ENCODE data around the gene RECQL. TPM values are rescaled to one million over a fixed set of nuclear protein-coding genes. Genes with fewer than 3 reads are reported as not detected.
A peak's percentile ranks its signal among the peaks of the same experiment; 100 is the strongest.

The RECQL gene
- total RNA-seq, 2 donors from 2014 or later: 39.8 to 66.5 TPM

DNA sequence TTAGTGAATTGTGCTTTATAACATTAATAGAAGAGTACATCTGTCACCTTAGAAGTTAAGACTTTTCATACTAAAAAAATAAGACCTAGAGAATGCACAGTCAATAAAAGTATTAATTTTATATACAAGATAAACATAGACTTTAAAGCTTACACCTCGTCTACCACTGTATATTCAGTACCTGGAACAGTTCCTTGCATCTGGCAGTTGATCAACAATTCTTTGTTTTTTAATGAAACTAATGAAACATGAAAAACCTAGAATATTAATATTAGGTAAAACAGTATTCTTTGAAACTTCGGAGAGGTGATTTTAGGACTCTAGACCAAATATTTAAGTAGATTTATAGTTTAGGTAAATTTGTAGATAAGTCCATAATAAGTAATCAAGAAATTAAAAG, 4.5 kb upstream of the RECQL start:
- H3K4me3 Mint-ChIP-seq: no peak overlapping the region
- H3K9me3 ChIP-seq (ENCODE audit: control insufficient read depth, low read length): no peaks in the 10 kb centered on the region
- H3K4me3 ChIP-seq (ENCODE audit: low read length): no peak overlapping the region
- no peak overlapping the region for H3K9ac ChIP-seq (ENCODE audit: extremely low read depth, low read length, poor library complexity, severe bottlenecking)
- H3K27me3 ChIP-seq (ENCODE audit: control insufficient read depth, insufficient read depth, low read length, poor library complexity, severe bottlenecking): no peaks in the 10 kb centered on the region
- H3K4me1 Mint-ChIP-seq: peaks cover 14% of the 10 kb centered on the region
- H3K9me3 Mint-ChIP-seq: no peaks in the 10 kb centered on the region
- H3K36me3 Mint-ChIP-seq (ENCODE audit: low read depth): peaks cover 28% of the 10 kb centered on the region
- H3K27ac ChIP-seq (ENCODE audit: low read depth, low read length): no peak overlapping the region
- H3K27ac Mint-ChIP-seq: no peak overlapping the region
- DNase-seq: no peak
- TF ChIP-seq, protein P1, sequence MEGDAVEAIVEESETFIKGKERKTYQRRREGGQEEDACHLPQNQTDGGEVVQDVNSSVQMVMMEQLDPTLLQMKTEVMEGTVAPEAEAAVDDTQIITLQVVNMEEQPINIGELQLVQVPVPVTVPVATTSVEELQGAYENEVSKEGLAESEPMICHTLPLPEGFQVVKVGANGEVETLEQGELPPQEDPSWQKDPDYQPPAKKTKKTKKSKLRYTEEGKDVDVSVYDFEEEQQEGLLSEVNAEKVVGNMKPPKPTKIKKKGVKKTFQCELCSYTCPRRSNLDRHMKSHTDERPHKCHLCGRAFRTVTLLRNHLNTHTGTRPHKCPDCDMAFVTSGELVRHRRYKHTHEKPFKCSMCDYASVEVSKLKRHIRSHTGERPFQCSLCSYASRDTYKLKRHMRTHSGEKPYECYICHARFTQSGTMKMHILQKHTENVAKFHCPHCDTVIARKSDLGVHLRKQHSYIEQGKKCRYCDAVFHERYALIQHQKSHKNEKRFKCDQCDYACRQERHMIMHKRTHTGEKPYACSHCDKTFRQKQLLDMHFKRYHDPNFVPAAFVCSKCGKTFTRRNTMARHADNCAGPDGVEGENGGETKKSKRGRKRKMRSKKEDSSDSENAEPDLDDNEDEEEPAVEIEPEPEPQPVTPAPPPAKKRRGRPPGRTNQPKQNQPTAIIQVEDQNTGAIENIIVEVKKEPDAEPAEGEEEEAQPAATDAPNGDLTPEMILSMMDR (conservative IDR thresholded peaks at IDR 0.05): no peak
- H3K27me3 Mint-ChIP-seq (ENCODE audit: insufficient read depth): no peaks in the 10 kb centered on the region
- peaks cover 29% of the 10 kb centered on the region for H3K36me3 ChIP-seq (ENCODE audit: control insufficient read depth, insufficient read depth, low read length)
- peaks cover 3% of the 10 kb centered on the region for H3K4me1 ChIP-seq (ENCODE audit: control insufficient read depth, insufficient read depth, low read length)
- WGBS, 2 experiments (ENCODE audit: insufficient coverage in 1 of 2, insufficient read length in 1 of 2): 33% methylated on average over 2 of the region's 2 CpGs; no CpG with 5 or more reads in 1 of the 2 experiments

- H3K9me3 Mint-ChIP-seq: no peaks in the 10 kb centered on the region
- no peaks in the 10 kb centered on the region for H3K9me3 ChIP-seq (ENCODE audit: control insufficient read depth, low read length)
- H3K9ac ChIP-seq (ENCODE audit: extremely low read depth, low read length, poor library complexity, severe bottlenecking): peak overlapping the region; percentile 79
- peaks cover 14% of the 10 kb centered on the region for H3K36me3 ChIP-seq (ENCODE audit: control insufficient read depth, insufficient read depth, low read length)
- H3K4me1 ChIP-seq (ENCODE audit: control insufficient read depth, insufficient read depth, low read length): peaks cover 7% of the 10 kb centered on the region
- 78% methylated on average over 1 of the region's 1 CpG; no CpG with 5 or more reads in 1 of the 2 experiments for WGBS, 2 experiments (ENCODE audit: insufficient coverage in 1 of 2, insufficient read length in 1 of 2)
- H3K27ac ChIP-seq (ENCODE audit: low read depth, low read length): no peak overlapping the region
- peaks cover 14% of the 10 kb centered on the region for H3K36me3 Mint-ChIP-seq (ENCODE audit: low read depth)
- H3K4me3 Mint-ChIP-seq: no peak overlapping the region
- H3K27me3 Mint-ChIP-seq (ENCODE audit: insufficient read depth): no peaks in the 10 kb centered on the region
- no peak overlapping the region for H3K27ac Mint-ChIP-seq
- no peak for DNase-seq
- H3K4me3 ChIP-seq (ENCODE audit: low read length): peak overlapping the region; percentile 96
- H3K27me3 ChIP-seq (ENCODE audit: control insufficient read depth, insufficient read depth, low read length, poor library complexity, severe bottlenecking): no peaks in the 10 kb centered on the region
- peaks cover 17% of the 10 kb centered on the region for H3K4me1 Mint-ChIP-seq
- TF ChIP-seq, protein P1 (conservative IDR thresholded peaks at IDR 0.05): no peak
Observed at GRCh38 chr12:21502872-21503271, 1.4 kb upstream of the RECQL start.

GRCh38 chr12:21502164-21502496, 695 bp upstream of the RECQL start:
- TF ChIP-seq, protein P1 (conservative IDR thresholded peaks at IDR 0.05): no peak
- WGBS, 2 experiments (ENCODE audit: insufficient coverage in 1 of 2, insufficient read length in 1 of 2): 0 to 1% methylated on average over 6 to 14 of the region's 14 CpGs
- Histone ChIP-seq H3K27ac (ENCODE audit: low read depth, low read length) (peak overlapping the region; percentile 87), H3K4me3 (ENCODE audit: low read length) (peak overlapping the region; percentile 96), H3K9ac (ENCODE audit: extremely low read depth, low read length, poor library complexity, severe bottlenecking) (peak overlapping the region; percentile 79), H3K36me3 (ENCODE audit: control insufficient read depth, insufficient read depth, low read length) (peaks cover 20% of the 10 kb centered on the region), H3K27me3 (ENCODE audit: control insufficient read depth, insufficient read depth, low read length, poor library complexity, severe bottlenecking) (no peaks in the 10 kb centered on the region), H3K4me1 (ENCODE audit: control insufficient read depth, insufficient read depth, low read length) (peaks cover 7% of the 10 kb centered on the region), H3K9me3 (ENCODE audit: control insufficient read depth, low read length) (no peaks in the 10 kb centered on the region)
- H3K36me3 Mint-ChIP-seq (ENCODE audit: low read depth): peaks cover 18% of the 10 kb centered on the region
- H3K27ac Mint-ChIP-seq: no peak overlapping the region
- H3K4me1 Mint-ChIP-seq: peaks cover 17% of the 10 kb centered on the region
- no peak overlapping the region for H3K4me3 Mint-ChIP-seq
- no peak for DNase-seq
- H3K9me3 Mint-ChIP-seq: no peaks in the 10 kb centered on the region
- H3K27me3 Mint-ChIP-seq (ENCODE audit: insufficient read depth): no peaks in the 10 kb centered on the region

All from endodermal cell (in vitro differentiated cells).